Fibroblast of skin of right quadriceps (primary cell): ENCODE measurements around the gene ADRA2C.

Experiments used
- DNase-seq: peaks from one replicate; pipeline ENCODE4 v3.0.0-alpha.2; 2013

ADRA2C gene

GRCh38 chr4:3816983-3817960, 51.1 kb downstream of the ADRA2C start:
- no peak for DNase-seq
